CD4-positive, alpha-beta T cell treated with Interleukin-15 for 1 hour (primary cell): ENCODE results near the gene ACOT7.
"Not testable (repeated sequence)": the region's sequence is repeated elsewhere in the genome, so short reads cannot be mapped to it uniquely, and the experiment has no call there.

Experiments used
- DNase-seq: peaks from one replicate; pipeline ENCODE4 v3.0.0-alpha.2; 2020

ACOT7 gene

DNA sequence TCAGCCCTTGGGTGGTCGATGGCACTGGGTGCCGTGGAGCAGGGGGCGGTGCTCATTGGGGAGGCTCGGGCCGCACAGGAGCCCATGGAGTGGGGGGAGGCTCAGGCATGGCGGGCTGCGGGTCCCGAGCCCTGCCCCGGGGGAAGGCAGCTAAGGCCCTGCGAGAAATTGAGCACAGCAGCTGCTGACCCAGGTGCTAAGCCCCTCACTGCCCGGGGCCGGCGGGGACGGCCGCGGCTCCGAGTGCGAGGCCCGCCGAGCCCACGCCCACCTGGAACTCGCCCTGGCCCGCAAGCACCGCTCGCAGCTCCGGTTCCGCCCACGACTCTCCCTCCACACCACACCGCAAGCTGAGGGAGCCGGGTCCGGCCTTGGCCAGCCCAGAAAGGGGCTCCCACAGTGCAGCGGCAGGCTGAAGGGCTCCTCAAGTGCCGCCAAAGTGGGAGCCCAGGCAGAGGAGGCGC is 2.2 kb upstream of the ACOT7 start:
- not testable (repeated sequence) for DNase-seq

DNA sequence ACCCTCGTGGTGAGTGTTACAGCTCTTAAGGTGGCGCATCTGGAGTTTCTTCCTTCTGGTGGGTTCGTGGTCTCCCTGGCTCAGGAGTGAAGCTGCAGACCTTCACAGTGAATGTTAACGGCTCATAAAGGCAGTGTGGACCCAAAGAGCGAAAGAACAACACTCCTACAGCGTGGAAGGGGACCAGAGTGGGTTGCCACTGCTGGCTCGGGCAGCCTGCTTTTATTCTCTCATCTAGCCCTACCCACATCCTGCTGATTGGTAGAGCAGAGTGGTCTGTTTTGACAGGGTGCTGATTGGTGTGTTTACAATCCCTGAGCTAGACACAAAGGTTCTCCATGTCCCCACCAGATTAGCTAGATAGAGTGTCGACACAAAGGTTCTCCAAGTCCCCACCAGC is 1.6 kb upstream of the ACOT7 start:
- not testable (repeated sequence) for DNase-seq

DNA sequence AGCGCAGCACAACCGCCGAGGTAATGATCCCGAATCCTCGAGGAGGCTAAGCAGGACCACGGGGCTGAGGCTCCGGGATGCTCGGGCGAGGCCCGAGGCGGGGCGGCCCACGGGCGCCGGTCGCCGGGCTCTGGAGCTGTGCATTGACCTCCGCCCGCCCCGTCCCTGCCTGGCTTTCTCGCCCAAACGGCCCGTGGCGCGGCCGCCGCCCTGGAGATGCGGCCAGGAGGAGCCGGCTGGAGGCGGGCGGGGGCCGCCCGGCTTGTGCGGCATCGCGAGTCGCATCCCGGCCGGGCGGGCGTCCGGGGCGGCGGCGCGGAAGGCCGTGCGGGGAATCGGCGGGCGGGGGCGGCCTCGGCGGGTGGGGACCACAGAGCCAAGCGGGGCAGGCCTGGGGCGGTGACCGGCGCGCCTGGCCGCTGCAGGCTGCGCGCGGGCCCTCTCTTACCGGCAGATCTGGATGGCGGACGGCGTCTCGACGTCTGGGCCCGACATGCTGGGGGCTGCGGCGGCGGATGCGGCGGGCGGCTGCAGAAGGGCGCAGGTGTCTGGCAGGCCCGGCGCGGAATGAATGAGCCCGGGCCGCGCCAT is 663 bp downstream of the ACOT7 start:
- no peak for DNase-seq

DNA sequence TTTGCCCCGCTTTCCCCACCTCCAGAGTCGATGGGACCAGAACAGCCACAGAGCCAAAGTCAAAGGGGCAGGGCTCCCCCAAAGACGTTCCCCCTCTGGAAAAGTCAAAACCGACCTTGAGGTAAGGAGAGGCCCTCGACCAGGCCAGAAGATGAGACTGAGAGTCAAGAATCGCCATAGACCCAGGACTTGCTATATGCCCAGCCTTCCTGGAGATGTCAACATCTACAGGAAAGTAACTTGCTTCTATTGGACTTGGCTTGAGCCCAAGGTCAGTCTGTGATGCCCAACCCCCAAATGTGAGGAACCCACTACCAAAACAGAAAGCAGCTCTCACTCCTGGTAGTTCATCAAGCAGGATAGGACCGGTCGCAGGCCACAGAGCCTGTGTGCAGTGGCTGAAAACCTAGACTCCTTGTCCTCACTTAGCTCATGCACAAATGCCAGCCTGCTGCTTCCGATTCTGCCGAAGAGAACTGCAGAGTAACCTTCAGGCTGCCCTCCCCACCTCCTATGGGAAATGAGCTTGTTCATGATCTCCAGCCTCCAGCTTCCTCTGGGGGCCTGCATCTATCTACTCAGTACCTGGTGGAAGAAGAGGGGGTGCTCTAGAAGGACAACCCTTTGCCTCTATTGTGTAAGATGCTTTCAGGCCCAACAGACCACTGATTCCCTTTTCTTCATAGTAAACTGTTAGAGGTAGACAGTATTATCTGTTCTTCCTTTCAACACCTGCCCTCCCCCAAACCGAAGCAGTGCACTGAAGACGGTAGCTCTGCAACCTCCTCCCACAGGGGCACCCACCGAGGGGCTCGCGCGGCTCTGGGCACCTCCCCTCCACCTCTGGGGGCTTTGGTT is 1.4 kb downstream of the ACOT7 start:
- no peak for DNase-seq

DNA sequence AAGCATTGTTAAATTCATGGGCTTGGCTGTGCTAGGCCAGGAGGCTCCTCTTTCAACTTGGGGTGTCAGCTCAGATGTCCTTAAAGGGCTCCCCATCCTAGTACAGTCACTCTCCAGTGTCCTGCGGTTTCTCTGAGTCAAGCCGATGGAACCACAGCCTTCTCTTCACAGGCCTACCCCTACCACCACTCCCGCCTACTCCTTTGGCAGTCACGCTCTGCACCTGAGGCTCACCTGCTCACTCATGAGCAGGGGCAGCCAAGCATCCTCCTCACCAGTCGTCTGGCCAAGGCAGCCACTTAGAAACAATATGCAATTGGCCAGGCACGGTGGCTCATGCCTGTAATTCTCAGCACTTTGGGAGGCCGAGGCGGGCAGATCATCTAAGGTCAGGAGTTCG is 3.6 kb downstream of the ACOT7 start:
- no peak for DNase-seq

DNA sequence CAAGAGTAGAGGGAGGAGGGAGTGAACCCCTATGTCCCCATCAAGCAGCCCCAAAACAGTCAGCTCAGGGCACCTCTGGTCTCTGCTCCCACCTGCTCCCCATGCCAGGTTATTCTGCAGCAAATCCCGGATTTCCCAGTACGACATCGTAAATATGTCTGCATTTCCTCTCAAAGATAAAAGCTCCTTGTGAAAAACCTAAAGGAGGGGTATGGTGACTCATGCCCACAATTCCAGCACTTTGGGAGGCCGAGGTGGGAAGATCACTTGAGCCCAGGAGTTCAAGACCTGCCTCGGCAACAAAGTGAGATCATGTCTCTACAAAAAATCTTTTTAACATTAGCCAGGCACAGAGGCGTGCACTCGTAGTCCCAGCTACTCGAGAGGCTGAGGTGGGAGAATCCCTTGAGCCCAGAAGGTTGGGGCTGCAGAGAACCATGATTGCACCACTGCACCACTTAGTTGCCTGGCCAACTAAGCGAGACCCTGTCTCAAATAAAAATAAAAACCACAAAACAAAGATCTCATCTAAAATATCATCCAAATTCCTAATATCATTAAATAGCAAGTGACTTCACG is 7.1 kb downstream of the ACOT7 start:
- DNase-seq = no peak

DNA sequence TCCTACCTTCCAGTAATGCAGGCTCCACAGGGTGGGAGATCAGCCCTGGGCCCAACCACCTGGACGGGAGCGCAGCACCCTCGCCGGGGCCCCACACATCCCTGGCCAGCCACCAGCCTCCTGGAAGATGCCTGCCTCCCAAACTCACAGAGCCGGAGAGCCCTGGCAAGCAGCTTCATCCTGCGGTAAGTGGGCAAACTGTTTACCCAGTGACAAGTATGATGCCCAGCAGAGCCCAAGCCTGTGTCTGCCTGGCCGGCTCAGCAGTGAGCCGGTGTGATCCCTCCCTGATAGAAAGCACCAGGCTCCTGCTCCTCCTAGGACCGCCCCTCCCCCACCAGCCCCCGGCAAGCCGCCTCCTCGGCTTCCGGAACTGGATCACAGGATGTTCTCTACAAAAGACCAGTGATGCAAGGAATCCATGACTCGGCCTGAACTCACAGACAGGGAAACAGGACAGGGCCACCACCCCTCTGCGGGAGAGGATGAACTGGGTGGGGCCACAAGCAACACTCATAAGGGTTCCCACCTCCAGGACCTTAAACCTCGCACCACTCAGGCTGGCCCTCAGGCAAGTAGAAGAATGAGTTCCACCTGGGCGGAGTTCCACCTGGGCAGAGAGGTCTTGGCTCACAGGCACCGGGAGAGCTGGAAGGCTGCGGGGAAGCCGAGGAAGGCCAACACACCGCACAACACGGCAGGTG is 7.9 kb downstream of the ACOT7 start:
- no peak for DNase-seq

DNA sequence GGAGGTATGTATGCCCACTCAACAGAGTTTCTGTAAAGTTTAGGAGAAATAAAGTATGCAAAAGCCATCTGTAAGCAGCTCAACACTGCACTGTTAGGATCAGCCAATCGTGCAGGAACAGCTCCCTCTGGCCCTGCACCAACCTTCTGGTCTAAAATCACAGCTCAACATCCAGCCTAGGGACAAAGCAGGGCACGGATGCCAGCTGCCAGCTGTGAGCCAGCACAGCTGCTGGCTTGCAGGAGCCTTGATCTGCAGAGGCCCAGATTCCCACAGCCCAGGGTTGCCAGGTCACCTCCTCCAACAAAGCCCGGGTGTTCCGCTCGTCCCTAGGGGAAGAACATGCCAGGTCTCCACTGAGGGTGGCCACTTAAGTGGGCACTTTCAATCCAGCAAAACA is 8.6 kb downstream of the ACOT7 start:
- no peak for DNase-seq

DNA sequence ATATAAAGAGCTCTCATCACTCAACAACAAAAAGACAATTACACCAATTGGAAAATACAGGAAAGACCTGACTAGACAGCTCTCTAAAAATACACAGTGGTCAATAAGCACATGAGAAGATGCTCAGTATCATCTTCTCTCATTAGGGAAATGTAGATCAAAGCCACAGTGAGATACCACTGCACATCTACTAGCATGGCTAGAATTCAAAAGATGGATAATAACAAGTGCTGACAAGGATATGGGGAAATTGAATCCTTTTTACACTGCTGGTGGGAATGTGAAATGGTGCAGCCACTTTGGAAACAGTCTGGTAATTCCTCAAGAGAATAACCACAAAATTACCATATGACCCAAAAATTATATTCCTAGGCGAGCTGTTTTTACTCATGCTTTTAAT is 9.4 kb downstream of the ACOT7 start:
- no peak for DNase-seq

DNA sequence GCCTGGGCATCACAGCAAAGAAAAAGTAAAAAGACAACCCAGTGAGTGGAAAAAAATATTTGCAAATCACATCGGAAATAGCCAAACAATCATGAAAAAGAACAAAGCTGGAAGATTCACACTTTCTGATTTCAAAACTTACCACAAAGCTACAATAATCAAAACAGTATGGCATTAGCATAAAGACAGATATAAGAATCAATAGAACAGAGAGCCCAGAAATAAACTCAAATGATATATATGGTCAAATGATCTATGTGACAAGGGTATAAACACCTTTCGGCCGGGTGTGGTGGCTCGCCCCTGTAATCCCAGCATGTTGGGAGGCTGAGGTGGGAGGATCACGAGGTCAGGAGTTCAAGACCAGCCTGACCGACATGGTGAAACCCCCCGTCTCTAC is 13.5 kb downstream of the ACOT7 start:
- no peak for DNase-seq

DNA sequence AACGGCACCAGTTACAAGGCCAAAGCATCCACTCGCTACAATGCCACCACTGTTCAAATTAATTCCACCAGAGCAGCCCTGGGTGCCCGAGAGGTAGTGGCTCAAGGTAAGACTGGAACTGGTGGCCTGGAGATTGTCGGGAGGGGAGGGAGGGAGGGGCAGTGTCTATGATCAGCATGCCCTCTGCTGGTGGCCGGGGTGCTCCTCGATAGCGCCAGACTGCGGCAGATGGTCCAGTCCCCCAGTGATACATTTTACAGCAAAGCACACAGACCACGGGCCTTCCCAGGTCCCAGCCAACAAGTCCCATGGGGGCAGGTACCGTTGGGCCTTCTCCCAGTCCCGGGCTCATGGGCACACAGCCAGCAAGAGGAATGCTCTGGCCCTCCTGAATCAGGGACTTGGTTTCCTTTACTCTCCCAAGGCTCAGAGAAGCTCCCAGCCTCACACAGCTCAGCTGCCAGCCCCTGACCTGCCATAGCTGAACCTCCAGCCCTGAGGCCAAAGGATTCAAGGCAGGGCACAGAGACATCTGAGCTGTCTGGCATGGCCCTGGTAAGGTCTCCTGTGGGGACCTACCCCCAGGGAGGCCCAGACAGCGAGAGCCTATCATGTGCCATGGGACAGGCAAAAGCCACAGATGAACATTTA is 15.3 kb downstream of the ACOT7 start:
- no peak for DNase-seq

DNA sequence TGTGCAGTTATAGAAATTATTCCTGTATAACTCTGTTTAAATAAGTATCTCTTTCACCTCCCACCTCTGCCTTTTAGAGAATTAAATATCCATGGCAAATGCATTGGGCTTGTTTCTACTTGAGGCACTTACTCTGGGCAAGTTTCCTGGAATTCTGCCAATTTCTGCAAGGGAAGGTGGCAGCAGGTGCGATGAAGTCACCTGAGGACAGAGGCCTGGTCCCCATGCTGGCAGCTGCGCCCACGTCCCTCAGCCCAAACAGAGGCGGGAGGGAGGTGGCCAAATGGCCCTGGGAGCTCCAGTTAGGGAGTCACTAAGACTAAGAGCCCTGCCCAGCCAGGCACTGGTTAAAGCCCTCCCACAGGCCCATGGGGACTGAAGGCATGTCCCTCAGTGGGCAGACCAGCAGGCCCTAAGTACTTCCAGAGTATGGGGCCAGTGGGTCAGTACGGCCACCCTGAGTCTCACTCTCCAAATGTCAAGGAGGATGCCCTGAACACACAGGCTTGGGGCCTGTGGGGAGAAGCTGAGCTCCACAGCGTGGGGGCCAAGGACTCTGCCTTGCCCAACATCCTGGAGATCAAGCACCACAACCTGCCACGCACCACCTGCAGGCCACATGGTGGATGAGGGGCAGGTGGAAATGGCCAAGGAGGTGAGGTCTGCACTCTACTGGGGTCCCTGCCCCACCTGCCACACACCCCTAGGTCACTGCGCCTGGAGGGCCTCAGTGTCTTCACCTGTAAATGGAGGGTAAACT is 19.4 kb downstream of the ACOT7 start:
- DNase-seq = no peak

DNA sequence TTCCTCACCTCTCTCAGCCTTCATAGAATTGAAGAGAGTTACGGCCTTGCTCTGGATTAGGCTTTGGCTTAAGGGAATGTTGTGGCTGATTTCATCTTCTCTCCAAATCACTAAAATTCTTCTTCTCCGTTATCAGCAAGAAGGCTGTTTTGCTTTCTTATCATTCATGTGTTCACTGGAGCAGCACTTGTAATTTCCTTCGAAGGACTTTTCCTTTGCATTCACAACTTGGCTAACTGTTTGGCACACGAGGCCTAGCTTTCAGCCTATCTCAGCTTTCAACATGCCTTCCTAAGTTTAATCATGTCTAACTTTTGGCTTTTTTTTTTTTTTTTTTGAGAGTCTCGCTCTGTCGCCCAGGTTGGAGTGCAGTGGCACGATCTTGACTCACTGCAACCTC is 21.3 kb downstream of the ACOT7 start:
- DNase-seq = not testable (repeated sequence)

DNA sequence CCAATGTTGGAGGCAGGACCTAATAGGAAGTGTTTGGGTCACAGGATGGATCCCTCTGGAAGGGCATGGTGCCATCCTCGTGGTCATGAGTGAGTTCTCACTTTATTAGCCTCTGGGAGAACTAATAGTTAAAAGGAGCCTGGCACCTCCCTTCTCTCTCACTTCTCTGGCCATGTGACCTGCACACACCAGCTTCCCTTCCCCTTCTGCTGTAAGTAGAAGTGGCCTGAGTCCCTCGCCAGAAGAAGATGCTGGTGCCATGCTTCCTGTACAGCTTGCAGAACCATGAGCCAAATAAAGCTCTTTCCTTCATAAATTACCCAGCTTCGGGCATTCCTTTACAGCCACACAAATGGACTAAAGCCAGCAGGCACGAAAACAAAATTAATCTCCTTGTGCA is 23.6 kb downstream of the ACOT7 start:
- no peak for DNase-seq

DNA sequence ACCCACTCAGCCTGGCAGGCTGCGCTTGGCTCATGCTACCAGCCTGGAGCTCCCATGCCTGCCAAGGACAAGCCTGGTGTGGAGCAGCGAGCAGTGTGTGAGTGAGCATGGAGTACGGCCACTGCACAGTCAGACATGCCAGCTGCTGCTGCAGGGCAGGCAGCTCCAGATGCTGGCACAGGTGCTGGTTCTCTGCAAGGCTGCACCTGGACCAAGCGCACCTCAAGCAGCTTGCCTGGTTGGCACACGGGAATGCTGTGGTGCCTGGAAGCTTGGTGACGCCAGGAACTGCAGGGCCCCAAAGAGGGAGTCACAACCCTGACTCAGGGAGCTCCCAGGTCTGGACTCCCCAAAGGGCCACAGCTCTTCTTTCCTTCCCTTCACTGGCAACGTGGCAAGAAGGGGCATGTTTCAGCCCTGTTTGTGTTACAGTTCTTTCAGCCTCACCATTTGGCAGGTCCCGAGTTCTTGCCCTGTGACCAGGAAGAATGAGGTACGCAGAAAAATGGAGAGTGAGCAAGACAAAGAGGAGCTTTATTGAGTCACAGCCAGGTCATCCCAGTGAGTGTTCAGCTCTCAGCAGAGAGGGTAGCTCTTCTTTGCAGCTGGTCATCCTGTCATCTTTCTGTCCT is 26.1 kb downstream of the ACOT7 start:
- DNase-seq = no peak

DNA sequence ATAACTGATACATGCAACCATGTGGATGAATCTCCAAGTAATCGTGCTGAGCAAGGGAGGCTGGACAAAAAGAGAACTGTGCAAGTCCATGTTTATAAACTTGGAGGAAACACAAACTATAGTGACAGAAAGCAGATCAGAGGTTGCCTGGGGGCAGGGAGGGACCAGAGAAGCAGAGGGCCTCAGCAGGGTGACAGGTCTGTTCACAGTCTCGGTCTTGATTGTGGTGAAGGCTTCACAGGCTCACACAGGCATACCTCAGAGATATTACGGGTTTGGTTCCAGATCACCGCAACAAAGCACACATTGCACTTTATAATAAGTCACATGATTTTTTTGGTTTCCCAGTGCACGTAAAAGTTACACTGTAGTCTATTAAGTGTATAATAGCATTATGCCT is 28.5 kb downstream of the ACOT7 start:
- peak; percentile 42 for DNase-seq

DNA sequence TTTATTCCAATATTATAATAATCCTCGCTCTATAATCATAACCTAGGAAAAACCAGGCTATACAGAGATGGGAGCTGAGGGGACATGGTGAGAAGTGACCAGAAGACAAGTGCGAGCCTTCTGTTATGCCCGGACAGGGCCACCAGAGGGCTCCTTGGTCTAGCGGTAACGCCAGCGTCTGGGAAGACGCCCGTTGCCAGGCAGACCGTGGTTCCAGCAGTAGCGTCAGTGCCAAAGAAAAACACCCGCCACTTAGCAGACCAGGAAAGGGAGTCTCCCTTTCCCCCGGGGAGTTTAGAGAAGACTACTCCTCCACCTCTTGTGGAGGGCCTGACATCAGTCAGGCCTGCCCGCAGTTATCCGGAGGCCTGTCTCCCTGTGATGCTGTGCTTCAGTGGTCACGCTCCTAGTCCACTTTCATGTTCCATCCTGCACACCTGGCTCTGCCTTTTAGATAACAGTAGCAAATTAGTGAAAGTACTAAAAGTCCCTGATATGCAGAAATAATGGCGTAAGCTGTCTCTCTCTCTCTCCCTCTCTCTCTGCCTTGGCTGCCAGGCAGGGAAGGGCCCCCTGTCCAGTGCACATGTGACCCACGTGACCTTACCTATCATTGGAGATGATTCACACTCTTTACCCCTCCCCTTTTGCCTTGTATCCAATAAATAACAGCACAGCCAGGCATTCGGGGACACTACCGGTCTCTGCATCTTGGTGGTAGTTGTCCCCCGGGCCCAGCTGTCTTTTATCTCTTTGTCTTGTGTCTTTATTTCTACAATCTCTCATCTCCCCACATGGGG is 30.3 kb downstream of the ACOT7 start:
- DNase-seq = peak; percentile 45

DNA sequence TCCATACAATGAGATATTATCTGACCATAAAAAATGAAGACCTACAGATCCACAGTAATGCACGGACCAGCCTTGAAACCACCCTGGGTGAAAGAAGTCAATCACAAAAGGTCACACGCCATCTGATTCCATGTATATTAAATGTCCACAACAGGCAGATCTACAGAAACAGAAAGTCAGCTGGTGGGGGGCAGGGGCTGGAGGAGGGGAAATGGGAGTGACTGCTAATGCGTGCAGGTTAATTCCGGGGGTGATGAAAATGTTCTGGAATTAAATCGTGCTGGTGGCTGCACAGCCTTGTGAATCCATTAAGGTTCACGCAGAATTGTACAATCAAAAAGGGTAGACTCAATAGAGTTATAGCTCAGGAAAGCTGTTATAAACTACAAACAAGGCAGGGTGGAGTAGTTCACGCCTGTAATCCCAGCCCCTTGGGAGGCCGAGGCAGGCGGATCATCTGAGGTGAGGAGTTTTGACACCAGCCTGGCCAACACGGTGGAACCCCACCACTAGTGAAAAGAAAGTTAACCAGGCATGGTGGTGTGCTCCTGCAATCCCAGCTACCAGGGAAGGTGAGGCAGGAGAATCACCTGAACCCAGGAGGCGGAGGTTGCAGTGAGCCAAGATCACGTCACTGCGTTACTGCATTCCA is 32.3 kb downstream of the ACOT7 start:
- no peak for DNase-seq

DNA sequence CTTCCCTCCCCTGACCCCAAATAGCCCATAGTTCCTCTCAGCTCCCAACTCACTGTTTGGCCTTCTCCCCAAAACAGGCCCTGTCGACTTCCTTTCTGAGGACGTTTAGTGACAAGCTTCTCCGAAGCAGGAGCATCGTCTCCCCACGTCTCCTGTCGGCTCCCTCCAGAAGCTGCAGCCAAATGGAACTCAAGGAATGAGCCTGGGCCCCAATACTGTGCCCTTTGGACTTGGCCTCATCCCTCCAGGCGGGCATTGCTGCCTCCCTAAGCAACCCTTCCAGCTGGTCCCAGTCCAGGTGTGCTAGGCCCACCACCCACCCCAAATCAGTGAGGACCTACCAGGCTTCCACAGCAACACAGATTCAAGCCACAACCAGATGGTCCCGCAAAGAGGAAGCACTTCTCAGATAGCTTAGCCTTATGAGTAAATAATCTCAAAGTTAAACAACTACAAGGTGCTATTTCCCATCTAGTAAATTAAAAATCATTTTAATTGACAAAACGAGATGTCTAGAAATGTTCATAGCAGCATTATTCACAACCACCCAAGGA is 33.0 kb downstream of the ACOT7 start:
- no peak for DNase-seq

DNA sequence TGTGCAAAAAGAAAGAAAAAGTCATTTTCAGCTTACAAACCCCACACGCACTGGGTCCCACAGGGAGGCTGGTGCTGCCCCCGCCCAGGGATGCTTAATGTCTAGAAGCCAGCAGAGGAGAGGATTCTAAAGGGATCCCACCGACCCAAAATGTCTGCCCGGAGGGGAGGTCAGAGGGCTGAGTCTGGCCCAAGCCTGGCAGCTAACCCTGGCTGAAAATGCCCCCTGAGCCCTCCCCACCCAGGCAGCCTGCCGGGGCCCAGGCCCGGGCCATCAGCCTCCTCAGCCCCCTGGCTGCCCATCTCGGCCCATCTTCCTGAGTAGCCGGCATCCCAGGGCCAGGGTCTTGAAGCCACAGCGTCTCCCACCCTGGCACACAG is 33.5 kb downstream of the ACOT7 start:
- no peak for DNase-seq
